Progenitor cell of endocrine pancreas (in vitro differentiated cells): ENCODE data around the gene SEC22C. TPM values are rescaled to one million over a fixed set of nuclear protein-coding genes. Genes with fewer than 3 reads are reported as not detected.
A peak's percentile ranks its signal among the peaks of the same experiment; 100 is the strongest.
"Not testable (repeated sequence)": the region's sequence is repeated elsewhere in the genome, so short reads cannot be mapped to it uniquely, and the experiment has no call there.

ENCODE experiments used
- DNase-seq: peaks from one replicate; pipeline ENCODE4 v3.0.0; 2021; ENCODE audit warnings: low spot score; ENCODE audit not compliant: unreplicated experiment
- H3K27ac Mint-ChIP-seq: 2 replicates; pipeline ENCODE4 v1.8.0; 2021; ENCODE audit warnings: mild to moderate bottlenecking, moderate library complexity, mixed read lengths
- H3K27me3 Mint-ChIP-seq: 2 replicates; pipeline ENCODE4 v1.8.0; 2021; ENCODE audit warnings: mixed read lengths
- H3K36me3 Mint-ChIP-seq: 2 replicates; pipeline ENCODE4 v1.8.0; 2022; ENCODE audit warnings: mixed read lengths; ENCODE audit not compliant: insufficient read depth
- H3K4me1 Mint-ChIP-seq: 2 replicates; pipeline ENCODE4 v1.8.0; 2021; ENCODE audit warnings: low read depth, mixed read lengths
- H3K4me3 Mint-ChIP-seq: 2 replicates; pipeline ENCODE4 v1.8.0; 2021; ENCODE audit warnings: low read depth, mild to moderate bottlenecking, moderate library complexity, mixed read lengths
- H3K9me3 Mint-ChIP-seq: 2 replicates; pipeline ENCODE4 v1.8.0; 2021; ENCODE audit warnings: low read depth, mixed read lengths
- CTCF ChIP-seq: fragments of 200-600 bp; sonication (generic); IDR thresholded peaks from one replicate; pipeline ENCODE4 v1.5.0; 2021; ENCODE audit warnings: antibody characterized with exemption, mild to moderate bottlenecking; ENCODE audit not compliant: unreplicated experiment
- total RNA-seq: library from RNA; stranded (reverse); gene quantifications from 2 replicates; pipeline ENCODE4 v1.2.1, GENCODE V29; 2021

Gene SEC22C
- total RNA-seq, 1 donor from 2014 or later: 40.2 TPM

GRCh38 chr3:42590989-42591756 lies 9.4 kb upstream of the SEC22C start:
- Mint-ChIP-seq H3K4me3 (peak overlapping the region; percentile 95), H3K36me3 (no peaks in the 10 kb centered on the region), H3K9me3 (no peaks in the 10 kb centered on the region), H3K27me3 (no peaks in the 10 kb centered on the region), H3K4me1 (peaks cover 14% of the 10 kb centered on the region), H3K27ac (peak overlapping the region; percentile 96)
- no peak for DNase-seq
- no peak for TF ChIP-seq CTCF

GRCh38 chr3:42589382-42590109 lies 7.8 kb upstream of the SEC22C start:
- Mint-ChIP-seq H3K4me3 (peak overlapping the region; percentile 95), H3K9me3 (no peaks in the 10 kb centered on the region), H3K4me1 (peaks cover 14% of the 10 kb centered on the region), H3K36me3 (no peaks in the 10 kb centered on the region), H3K27me3 (no peaks in the 10 kb centered on the region), H3K27ac (peak overlapping the region; percentile 96)
- no peak for TF ChIP-seq CTCF
- no peak for DNase-seq

- DNase-seq: no peak
- Mint-ChIP-seq H3K4me3 (no peak overlapping the region), H3K4me1 (peaks cover 14% of the 10 kb centered on the region)
These were observed 6.9 kb upstream of the SEC22C start for GRCh38 chr3:42588625-42589024.

GRCh38 chr3:42582474-42583070 lies 805 bp upstream of the SEC22C start:
- Mint-ChIP-seq H3K27me3 (no peaks in the 10 kb centered on the region), H3K36me3 (peaks cover 10% of the 10 kb centered on the region), H3K4me1 (peaks cover 24% of the 10 kb centered on the region), H3K27ac (peak overlapping the region; percentile 97), H3K9me3 (no peaks in the 10 kb centered on the region), H3K4me3 (peak overlapping the region; percentile 93)
- DNase-seq: no peak
- TF ChIP-seq CTCF: no peak

More at GRCh38 chr3:42588625-42589024, 6.9 kb upstream of the SEC22C start:
- Mint-ChIP-seq H3K27ac (no peak overlapping the region), H3K36me3 (no peaks in the 10 kb centered on the region), H3K9me3 (no peaks in the 10 kb centered on the region), H3K27me3 (no peaks in the 10 kb centered on the region)
- no peak for TF ChIP-seq CTCF

- Mint-ChIP-seq H3K4me1 (peaks cover 24% of the 10 kb centered on the region), H3K27me3 (no peaks in the 10 kb centered on the region), H3K4me3 (peak overlapping the region; percentile 93), H3K27ac (peak overlapping the region; percentile 84), H3K9me3 (no peaks in the 10 kb centered on the region), H3K36me3 (peaks cover 17% of the 10 kb centered on the region)
- no peak for DNase-seq
- no peak for TF ChIP-seq CTCF
These were observed 413 bp downstream of the SEC22C start for GRCh38 chr3:42581400-42581708.

- H3K27me3 Mint-ChIP-seq: not testable (repeated sequence)
- Mint-ChIP-seq H3K36me3 (peaks cover 29% of the 10 kb centered on the region), H3K4me3 (peak overlapping the region; percentile 6)
These were observed 2.4 kb downstream of the SEC22C start for GRCh38 chr3:42579346-42579745.

More at GRCh38 chr3:42579346-42579745, 2.4 kb downstream of the SEC22C start:
- peaks cover 13% of the 10 kb centered on the region for H3K9me3 Mint-ChIP-seq
- DNase-seq, H3K27ac Mint-ChIP-seq: not testable (repeated sequence)
- peaks cover 24% of the 10 kb centered on the region for H3K4me1 Mint-ChIP-seq
